Stimulated activated effector memory CD8-positive, alpha-beta T cell treated with anti-CD3 and anti-CD28 coated beads, Interleukin-12 subunit alpha, Interleukin-12 subunit beta, amount 100 ng/mL, for 72 hours (primary cell): ENCODE results near the gene SYNDIG1.

Experiments
- ATAC-seq: fragments of 150-1000 bp; cut with Tn5 transposase; 2 replicates; pipeline ENCODE4 v1.10.0; 2021
- DNase-seq, 2 donors: peaks; one replicate each; pipeline ENCODE4 v3.0.0; 2021 to 2022; ENCODE audit warnings: low spot score in 2 of 2
- H3K27ac Mint-ChIP-seq: one replicate; pipeline ENCODE4 v1.8.0; 2022; ENCODE audit warnings: mild to moderate bottlenecking, mixed read lengths
- H3K36me3 Mint-ChIP-seq: one replicate; pipeline ENCODE4 v1.8.0; 2022; ENCODE audit warnings: mild to moderate bottlenecking, mixed read lengths
- H3K4me1 Mint-ChIP-seq: one replicate; pipeline ENCODE4 v1.8.0; 2022; ENCODE audit warnings: mixed read lengths
- H3K4me3 Mint-ChIP-seq: one replicate; pipeline ENCODE4 v1.8.0; 2022; ENCODE audit warnings: mild to moderate bottlenecking, mixed read lengths
- H3K9me3 Mint-ChIP-seq: one replicate; pipeline ENCODE4 v1.8.0; 2022; ENCODE audit warnings: mixed read lengths

Gene SYNDIG1

DNA sequence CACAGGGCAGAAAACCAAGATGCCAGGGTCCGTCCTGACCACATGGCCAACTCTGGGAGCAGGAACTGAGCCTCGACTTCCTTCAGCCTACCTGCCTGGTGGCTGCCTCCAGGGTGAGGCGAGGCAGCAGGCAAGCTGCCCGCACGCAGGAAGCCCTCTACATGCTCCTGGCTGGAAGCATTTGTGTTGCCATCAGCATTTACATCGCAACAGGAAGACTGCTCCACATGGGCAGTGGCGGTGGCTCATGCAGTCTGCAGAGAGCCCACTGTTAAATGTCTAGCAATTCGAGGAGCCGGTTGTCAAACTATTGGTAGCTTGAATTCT, 233.8 kb downstream of the SYNDIG1 start:
- no peak for ATAC-seq
- no peaks in the 10 kb centered on the region for H3K9me3 Mint-ChIP-seq

DNA sequence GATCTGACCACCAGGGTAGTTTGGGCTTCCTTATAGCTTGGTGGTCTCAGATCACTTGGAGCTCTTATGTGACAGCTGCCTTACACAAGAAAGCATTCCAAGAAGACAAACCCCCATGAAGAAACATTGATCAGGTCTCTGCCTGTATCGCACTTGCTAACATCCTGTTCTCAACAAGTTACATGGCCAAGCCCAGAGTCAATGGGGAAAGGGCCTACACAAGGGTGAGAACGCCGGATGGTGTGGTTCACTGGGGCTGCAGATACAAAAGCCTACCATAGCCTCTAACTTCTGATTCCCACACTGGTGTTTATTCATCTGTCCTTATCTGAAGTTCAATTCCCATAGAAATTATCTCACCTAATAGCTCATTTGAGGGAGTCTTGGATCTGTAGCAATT, 235.5 kb downstream of the SYNDIG1 start:
- Mint-ChIP-seq H3K9me3 (no peaks in the 10 kb centered on the region), H3K36me3 (no peaks in the 10 kb centered on the region), H3K4me1 (no peaks in the 10 kb centered on the region), H3K4me3 (no peak overlapping the region), H3K27ac (no peak overlapping the region)
- DNase-seq (no peak), ATAC-seq (no peak)

More for the DNA sequence above, 233.8 kb downstream of the SYNDIG1 start:
- DNase-seq: no peak
- Mint-ChIP-seq H3K4me1 (no peaks in the 10 kb centered on the region), H3K4me3 (no peak overlapping the region), H3K36me3 (no peaks in the 10 kb centered on the region), H3K27ac (no peak overlapping the region)

DNA sequence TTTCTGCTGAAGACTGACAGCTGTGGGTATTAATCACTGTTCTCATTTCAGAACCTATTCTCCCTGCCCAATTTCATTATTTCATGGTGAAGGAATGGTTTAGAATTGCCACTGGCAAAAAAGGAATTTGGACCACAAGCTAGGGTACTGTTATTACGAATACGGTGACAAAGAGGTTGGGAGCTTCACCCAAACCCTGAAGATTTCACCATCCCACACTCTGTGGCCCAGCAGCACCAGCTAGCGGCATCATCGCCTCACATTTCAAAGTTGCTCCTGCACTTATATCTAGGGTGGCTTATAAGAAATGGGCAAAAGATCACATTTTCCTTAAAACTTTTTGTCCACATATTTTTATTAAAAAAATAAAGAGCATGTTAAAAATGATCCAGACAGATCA, 236.1 kb downstream of the SYNDIG1 start:
- DNase-seq (no peak), ATAC-seq (no peak)
- Mint-ChIP-seq H3K27ac (no peak overlapping the region), H3K4me1 (no peaks in the 10 kb centered on the region), H3K9me3 (no peaks in the 10 kb centered on the region), H3K4me3 (no peak overlapping the region), H3K36me3 (no peaks in the 10 kb centered on the region)

DNA sequence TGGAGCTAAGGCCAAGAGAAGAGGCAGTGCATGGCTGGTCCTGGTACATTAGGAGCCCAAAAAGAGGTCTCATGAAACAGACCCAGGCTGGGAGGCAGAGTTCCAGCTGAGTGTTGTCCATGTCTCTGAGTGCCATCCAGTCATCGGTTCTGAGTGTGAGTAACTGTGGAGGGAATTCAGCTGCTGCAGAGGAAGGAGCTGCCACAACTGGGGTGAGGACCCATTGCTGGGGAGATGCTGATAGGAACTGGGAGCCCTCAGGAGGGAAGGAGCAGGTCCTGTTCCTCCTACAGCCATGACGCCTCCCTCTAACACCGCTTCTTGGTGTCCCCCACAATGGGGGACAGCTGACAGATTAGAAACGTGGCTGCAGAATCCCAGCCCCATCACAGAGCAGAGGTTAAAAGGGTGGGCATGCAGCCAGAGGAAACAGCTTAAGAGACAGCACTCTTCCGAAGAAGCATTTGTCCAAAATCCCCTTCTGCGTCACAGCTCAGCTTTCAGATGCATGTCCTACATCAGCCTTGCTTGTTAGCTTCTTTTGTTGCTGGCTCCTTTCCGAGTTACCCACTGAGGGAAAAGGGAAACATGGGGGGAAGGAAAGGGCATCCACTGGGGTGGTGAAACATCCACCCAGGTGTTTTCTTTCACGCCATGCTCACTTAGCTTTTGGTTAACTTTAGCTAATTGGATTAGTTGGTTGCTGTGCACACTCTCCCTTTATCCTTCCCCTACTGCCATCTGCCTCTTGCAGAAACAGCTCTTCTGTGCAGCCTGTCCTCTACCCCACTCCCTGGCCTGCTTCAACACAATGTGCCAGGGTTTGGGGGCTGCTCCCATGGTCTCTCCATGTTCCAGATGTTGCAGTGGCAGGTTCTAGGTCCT, 239.2 kb downstream of the SYNDIG1 start:
- H3K27ac Mint-ChIP-seq: no peak overlapping the region
- H3K4me1 Mint-ChIP-seq: no peaks in the 10 kb centered on the region
- ATAC-seq (no peak), DNase-seq (no peak)
- no peaks in the 10 kb centered on the region for H3K9me3 Mint-ChIP-seq
- no peaks in the 10 kb centered on the region for H3K36me3 Mint-ChIP-seq
- H3K4me3 Mint-ChIP-seq: no peak overlapping the region
